Thyroid gland (tissue), 4 donors: ENCODE results near the gene SH3RF2. TPM values are rescaled to one million over a fixed set of nuclear protein-coding genes. Genes with fewer than 3 reads are reported as not detected.

Source experiments
- DNase-seq, 2 donors: peaks; one replicate each; pipeline ENCODE4 v3.0.0-alpha.2; 2019
- H3K27ac ChIP-seq, 3 donors: fragments of 200-600 bp; sonication (generic); 1 replicate in 2 of 3; 2 replicates in 1 of 3; pipeline ENCODE4 v1.5.1; 2016 to 2019; ENCODE audit warnings: mild to moderate bottlenecking in 1 of 3, moderate library complexity in 1 of 3
- H3K27me3 ChIP-seq: fragments of 200-600 bp; sonication (generic); one replicate; pipeline ENCODE4 v1.5.1; 2019
- H3K36me3 ChIP-seq, 2 donors: fragments of 200-600 bp; sonication (generic); one replicate each; pipeline ENCODE4 v1.5.1; 2016 to 2019
- H3K4me1 ChIP-seq, 2 donors: fragments of 200-600 bp; sonication (generic); one replicate each; pipeline ENCODE4 v1.5.1; 2017 to 2019
- H3K4me3 ChIP-seq, 3 donors: fragments of 200-600 bp; sonication (generic); replicated peaks in 1 of 3; 1 replicate in 2 of 3; 2 replicates in 1 of 3; pipeline ENCODE4 v1.5.1; 2016; ENCODE audit warnings: mild to moderate bottlenecking in 1 of 3
- H3K9me3 ChIP-seq: fragments of 200-600 bp; sonication (generic); one replicate; pipeline ENCODE4 v1.5.1; 2017
- POLR2A ChIP-seq, 2 donors: fragments of 450-650 bp; IDR thresholded peaks; one replicate each; pipeline ENCODE4 v1.6.1; 2017; ENCODE audit warnings: antibody characterized with exemption in 2 of 2, mild to moderate bottlenecking in 2 of 2, moderate library complexity in 1 of 2
- WGBS, 2 donors: methylation state at CpG; one replicate each; pipeline ENCODE4 v1.1.5; 2017; 5-methylcytosine and 5-hydroxymethylcytosine counted together
- intact Hi-C: fragments of 100-400 bp; cut with DNase I; formaldehyde crosslinking; loops from one replicate; pipeline ENCODE4 v1.15.1; 2023
- total RNA-seq, 4 donors: library from RNA; depleted of rRNA; stranded (reverse); fragments of >200 nt; gene quantifications; one replicate each; pipeline ENCODE4 v1.2.3, GENCODE V29; 2016
- TF ChIP-seq, protein P1 (sequence below), 6 experiments: fragments of 200-600 bp in 3 of 6; fragments of 450-650 bp in 3 of 6; sonication (generic) in 3 of 6; IDR thresholded peaks; one replicate each; pipeline ENCODE4 v1.5.1; 2016 to 2019; ENCODE audit warnings: antibody characterized with exemption in 6 of 6, mild to moderate bottlenecking in 2 of 6, inconsistent platforms in 1 of 6, moderate library complexity in 1 of 6

The SH3RF2 gene
- total RNA-seq, 4 donors from 2014 or later: 3.1 to 20.8 (median 14.3) TPM

DNA sequence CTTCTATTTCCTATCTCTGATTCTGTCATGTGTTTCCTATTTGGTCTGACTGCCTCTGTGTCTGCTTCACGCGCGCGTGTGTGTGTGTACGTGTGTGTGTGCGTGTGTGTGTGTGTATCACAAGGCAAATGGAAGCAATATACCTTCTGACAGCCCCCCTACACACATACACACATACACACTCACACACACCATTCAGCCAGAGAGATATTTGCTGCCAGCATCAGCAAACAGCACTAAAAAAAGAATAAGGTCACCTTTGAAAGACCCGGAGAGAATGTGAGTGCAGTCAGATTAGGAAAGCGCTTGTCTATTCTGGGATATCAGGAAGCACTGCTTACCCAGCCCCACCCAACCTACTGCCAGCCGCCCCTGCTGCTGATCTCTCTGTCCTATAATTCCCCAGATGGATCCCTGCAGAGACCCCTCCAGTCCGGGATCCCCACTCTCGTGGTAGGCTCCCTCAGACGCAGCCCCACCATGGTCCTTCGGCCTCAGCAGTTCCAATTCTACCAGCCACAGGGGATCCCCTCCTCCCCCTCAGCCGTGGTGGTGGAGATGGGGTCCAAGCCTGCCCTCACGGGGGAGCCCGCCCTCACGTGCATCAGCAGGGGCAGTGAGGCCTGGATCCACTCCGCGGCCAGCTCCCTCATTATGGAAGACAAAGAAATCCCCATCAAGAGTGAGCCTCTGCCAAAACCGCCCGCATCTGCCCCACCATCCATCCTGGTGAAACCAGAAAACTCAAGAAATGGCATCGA, 123.3 kb downstream of the SH3RF2 start:
- no peak for TF ChIP-seq POLR2A (IDR thresholded peaks at IDR 0.05)
- TF ChIP-seq, protein P1, sequence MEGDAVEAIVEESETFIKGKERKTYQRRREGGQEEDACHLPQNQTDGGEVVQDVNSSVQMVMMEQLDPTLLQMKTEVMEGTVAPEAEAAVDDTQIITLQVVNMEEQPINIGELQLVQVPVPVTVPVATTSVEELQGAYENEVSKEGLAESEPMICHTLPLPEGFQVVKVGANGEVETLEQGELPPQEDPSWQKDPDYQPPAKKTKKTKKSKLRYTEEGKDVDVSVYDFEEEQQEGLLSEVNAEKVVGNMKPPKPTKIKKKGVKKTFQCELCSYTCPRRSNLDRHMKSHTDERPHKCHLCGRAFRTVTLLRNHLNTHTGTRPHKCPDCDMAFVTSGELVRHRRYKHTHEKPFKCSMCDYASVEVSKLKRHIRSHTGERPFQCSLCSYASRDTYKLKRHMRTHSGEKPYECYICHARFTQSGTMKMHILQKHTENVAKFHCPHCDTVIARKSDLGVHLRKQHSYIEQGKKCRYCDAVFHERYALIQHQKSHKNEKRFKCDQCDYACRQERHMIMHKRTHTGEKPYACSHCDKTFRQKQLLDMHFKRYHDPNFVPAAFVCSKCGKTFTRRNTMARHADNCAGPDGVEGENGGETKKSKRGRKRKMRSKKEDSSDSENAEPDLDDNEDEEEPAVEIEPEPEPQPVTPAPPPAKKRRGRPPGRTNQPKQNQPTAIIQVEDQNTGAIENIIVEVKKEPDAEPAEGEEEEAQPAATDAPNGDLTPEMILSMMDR (IDR thresholded peaks at IDR 0.05): no peak
- no peak overlapping the region for H3K27ac ChIP-seq
- H3K36me3 ChIP-seq: no peaks in the 10 kb centered on the region
- no peaks in the 10 kb centered on the region for H3K9me3 ChIP-seq
- DNase-seq: no peak
- H3K27me3 ChIP-seq: no peaks in the 10 kb centered on the region
- intact Hi-C loops: loop anchor here (10.0 kb wide), 1 partner anchor 375 kb away; no protein-coding TSS in a partner anchor
- 78 to 87% methylated on average over 20 to 22 of the region's 22 CpGs for WGBS, 2 donors
- no peaks in the 10 kb centered on the region for H3K4me1 ChIP-seq
- no peak overlapping the region for H3K4me3 ChIP-seq

- 90 to 98% methylated on average over 5 of the region's 5 CpGs for WGBS, 2 donors
- no peak for TF ChIP-seq POLR2A (IDR thresholded peaks at IDR 0.05)
- TF ChIP-seq, protein P1 (IDR thresholded peaks at IDR 0.05): no peak
These were observed 123.8 kb downstream of the SH3RF2 start for GRCh38 chr5:146060221-146060585.

DNA sequence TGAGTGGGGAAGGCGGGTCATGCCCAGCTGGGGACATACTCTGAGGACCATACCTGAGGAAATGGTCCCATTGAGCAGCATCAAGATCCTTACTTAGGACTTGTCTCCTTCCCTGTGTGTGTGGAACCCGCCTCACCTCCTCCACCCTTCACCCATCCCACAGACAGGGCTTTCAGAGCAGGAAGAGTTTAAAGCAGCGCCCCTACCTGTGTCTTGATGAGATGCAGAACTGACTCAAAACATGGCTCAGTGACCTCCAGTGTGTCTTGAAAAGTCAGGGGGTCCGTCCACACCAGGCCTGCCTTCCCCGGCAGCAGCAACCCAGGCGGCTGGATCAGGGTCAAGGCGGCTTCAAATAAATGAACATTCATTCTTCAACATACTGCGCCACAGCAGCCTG, 130.6 kb downstream of the SH3RF2 start:
- WGBS, 2 donors: 95 to 99% methylated on average over 8 of the region's 8 CpGs
- Histone ChIP-seq H3K9me3 (no peaks in the 10 kb centered on the region), H3K27me3 (no peaks in the 10 kb centered on the region), H3K4me3 (no peak overlapping the region), H3K4me1 (peaks cover 37 to 44% of the 10 kb centered on the region in 2 donors), H3K36me3 (no peaks in the 10 kb centered on the region), H3K27ac (no peak overlapping the region)
- intact Hi-C loops: no loop called here
- TF ChIP-seq POLR2A (IDR thresholded peaks at IDR 0.05): no peak
- TF ChIP-seq, protein P1 (IDR thresholded peaks at IDR 0.05): no peak
- no peak for DNase-seq

More at GRCh38 chr5:146060221-146060585, 123.8 kb downstream of the SH3RF2 start:
- intact Hi-C loops: no loop called here
- no peak for DNase-seq
- no peaks in the 10 kb centered on the region for H3K27me3 ChIP-seq
- no peaks in the 10 kb centered on the region for H3K4me1 ChIP-seq
- no peak overlapping the region for H3K4me3 ChIP-seq
- H3K27ac ChIP-seq: no peak overlapping the region
- no peaks in the 10 kb centered on the region for H3K9me3 ChIP-seq
- no peaks in the 10 kb centered on the region for H3K36me3 ChIP-seq

DNA sequence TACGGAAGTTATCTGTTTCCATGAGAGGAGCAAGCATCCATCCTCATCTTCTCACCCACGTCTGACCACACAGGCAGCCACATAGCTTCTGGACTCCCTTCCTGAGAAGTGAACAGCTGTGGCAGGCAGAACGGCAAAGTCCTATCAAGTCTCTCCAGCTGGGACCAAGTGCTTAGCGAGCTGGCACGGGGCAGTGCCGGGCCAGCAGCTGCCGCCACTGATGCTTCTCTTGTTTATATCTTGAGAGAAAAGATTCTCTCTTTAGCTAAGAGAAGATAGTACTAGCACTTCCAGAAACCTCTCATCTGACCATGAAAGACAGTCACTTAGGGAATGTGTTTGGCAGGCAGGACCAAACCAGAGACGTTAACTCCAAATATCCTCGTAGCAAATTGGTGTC, 131.8 kb downstream of the SH3RF2 start:
- 41 to 50% methylated on average over 9 of the region's 9 CpGs for WGBS, 2 donors
- H3K27me3 ChIP-seq: no peaks in the 10 kb centered on the region
- intact Hi-C loops: no loop called here
- H3K36me3 ChIP-seq: no peaks in the 10 kb centered on the region
- H3K27ac ChIP-seq: peak overlapping the region; percentile 47 to 85 (median 77)
- no peak for TF ChIP-seq POLR2A (IDR thresholded peaks at IDR 0.05)
- TF ChIP-seq, protein P1 (IDR thresholded peaks at IDR 0.05): no peak
- peak; percentile 45 to 73 for DNase-seq
- no peak overlapping the region for H3K4me3 ChIP-seq
- H3K4me1 ChIP-seq: peaks cover 41 to 52% of the 10 kb centered on the region in 2 donors
- H3K9me3 ChIP-seq: no peaks in the 10 kb centered on the region
